HG03460 (cell line): Measurements from ENCODE around the gene WNT3.

Experiments used
- ATAC-seq: cut with Tn5 transposase; IDR thresholded peaks from one replicate; pipeline ENCODE4 v1.9.1; 2021; ENCODE audit not compliant: unreplicated experiment

WNT3 gene

DNA sequence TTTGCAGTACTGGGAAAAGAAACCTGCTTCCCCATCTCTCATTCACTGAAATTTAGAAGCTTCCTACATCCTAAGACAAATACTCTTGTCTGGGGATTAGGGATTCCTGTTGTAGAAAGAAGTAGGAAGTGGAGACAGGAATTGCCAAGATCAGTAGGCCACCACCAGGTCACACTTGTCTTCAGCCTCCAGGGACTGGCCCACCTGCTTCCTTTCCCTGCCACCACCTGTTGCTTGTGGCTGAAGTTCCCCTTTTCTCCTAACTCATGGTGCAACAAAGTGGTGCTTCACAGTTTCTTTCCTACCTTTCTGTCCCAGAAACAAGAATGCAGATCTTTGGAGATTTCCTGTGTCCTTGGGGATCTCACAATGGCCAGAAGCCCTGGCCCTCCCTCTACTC, 82.4 kb downstream of the WNT3 start:
- ATAC-seq: no peak

DNA sequence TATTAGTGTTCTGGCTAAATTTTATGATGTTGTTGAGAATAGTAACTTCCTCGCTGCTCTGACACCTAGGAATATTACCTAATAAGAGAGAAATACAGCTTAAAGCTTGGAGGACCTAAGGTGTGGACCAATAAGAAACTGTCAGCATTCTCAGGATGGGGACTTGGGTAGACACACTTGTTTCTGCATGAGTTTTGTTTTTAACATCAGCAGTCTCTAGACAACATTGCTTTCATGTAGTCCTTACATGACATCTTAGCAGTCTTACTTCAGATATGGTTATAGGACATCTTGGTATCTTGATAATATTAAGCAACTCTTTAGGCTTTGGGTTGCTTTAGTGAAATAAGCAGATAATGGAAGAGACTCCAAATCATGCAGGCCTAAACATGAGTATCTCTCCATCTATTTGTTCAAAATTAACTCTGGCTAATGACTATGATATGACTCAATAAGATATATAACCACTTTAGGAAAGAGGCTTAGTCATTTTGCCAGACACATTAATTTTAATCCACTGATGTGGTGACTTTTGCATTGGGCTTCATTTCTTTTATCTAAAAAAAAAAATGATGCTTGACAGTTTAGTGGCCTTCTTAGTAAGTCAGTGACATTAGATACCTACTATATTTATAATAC, 84.5 kb downstream of the WNT3 start:
- no peak for ATAC-seq

DNA sequence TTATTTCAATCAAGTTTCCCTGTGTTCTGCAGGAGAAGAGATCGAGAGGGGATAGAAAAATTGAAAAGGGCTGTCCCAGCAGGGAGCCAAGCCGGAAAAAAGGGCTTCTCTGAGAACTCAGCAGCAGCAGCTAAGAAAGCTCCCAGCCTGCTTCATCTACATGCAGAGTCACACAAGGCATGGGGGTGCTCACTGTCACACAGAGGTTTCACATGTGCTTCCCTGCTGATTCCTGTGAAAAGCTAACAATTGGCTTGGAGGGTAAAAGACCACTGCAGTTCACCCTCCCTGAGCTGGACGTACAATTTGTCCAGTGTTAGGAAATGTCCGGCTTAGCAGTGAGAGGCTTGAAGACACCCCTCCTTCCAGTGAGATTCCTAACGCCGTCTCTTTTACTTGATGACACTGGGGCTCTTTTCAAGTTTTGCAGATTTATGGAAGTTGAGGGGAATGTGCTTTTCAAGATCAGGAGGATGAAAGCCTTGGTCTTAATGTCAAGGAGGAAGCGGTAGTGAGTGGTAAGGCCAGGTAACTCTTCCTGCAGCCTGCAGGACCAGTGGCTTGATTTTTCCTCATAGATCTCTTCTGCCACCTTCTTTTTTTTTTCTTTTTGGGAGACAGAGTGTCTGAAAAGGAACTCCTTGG, 85.6 kb downstream of the WNT3 start:
- no peak for ATAC-seq

DNA sequence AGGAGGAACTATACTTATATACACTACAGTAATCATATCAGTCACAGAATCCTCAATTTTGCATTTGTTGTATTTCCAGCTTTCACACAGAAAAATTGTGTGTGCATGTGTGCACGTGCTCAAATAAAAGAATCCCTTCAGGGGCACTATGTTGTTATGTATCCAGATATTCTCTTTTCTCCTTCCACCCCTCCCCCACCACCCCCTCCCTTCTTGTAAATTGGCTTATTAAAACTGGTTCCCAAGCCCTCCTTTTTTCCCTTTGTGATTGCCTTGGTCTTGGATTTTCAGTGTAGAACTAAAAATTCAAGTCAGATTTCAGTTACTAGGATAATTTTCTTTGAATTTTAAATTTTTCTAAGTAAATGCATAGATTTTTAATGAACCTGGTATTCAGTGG, 86.3 kb downstream of the WNT3 start:
- ATAC-seq: no peak

DNA sequence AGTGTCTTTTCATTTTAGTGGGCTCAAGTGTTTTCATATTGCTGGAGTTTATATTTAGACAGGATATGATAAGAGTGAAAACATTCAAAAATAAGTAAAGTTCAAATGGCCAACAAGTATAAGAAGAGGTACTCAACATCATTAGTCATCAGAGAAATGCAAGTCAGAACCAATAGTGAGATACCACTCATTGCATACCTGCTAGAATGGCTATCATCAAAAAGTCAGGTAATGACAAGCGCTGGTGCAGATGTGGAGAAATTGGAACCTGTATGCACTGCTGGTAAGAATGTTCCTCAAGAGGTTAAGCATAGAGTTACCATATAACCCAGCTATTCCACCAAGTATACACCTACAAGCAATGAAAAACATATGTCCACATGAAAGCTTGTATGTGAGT, 87.8 kb downstream of the WNT3 start:
- ATAC-seq: no peak

DNA sequence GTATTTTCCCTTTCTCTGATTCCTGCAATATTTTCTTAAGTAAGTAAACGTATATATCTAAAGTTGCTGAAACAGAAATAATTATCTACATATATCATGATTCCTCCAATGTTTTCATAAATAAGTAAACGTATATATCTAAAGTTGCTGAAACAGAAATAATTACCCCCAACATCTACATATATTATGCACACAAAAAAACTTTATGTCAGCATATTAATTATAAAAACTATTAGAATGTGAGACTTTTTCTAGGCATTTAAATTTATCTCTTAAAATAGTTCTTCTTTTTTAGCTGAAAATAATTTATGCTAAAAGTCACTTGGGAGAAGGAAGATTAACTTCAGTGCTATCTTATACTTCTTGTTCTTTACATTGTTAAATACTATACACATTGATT, 88.5 kb downstream of the WNT3 start:
- ATAC-seq: no peak

DNA sequence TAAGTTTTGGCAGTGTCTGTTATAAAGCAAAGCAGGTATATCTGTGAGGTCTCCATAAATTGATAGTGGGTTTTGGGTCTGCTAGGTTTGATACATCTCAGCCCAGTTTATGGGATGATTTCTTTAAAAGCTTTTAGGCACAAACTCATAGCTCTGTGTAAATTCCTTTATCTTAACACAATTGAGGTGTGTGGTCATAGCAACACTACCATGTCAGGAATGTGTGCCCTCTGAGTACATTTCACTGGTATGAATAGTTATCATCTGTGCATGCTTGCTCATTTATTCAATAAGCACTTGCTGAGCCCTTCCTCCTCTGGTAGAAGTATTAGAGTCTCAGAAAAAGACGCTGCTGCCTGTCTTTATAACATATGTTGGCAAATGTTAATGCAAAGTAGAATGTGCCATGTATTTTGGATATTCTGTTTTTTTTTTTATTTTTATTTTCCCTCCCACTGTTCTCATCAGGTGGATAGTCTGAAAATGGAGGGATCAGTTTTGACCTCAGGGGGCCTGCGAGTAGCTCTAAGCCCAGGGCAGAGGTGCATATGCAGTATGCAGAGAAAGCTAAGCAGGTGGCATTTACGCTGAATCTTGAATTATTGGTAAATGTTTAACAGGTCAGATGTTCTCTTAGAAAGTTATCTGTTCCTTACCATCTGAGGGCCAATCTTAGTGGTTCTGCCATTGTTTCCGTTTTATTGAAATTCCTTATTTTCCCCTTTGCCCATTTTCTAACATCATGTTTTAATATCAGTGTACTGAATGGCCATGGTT, 90.7 kb downstream of the WNT3 start:
- no peak for ATAC-seq

DNA sequence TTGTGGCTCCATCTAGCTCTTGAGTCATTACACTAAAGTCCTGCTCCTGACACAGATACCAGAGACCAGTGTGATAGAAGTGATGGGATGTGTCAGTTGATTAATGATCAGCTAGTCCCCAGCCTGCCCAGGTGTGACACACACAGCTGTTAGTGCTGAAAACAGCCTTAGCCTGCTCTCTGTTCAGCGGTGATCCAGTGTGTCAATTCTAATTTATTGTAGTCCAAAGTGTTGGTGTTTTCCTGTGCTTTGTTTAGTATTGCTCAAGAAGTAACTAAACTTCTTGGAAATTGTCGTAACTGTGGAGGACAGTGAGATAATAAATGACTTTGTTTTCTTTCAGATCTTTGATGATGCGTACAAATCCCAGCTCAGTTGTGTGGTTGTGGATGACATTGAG, 92.3 kb downstream of the WNT3 start:
- no peak for ATAC-seq

DNA sequence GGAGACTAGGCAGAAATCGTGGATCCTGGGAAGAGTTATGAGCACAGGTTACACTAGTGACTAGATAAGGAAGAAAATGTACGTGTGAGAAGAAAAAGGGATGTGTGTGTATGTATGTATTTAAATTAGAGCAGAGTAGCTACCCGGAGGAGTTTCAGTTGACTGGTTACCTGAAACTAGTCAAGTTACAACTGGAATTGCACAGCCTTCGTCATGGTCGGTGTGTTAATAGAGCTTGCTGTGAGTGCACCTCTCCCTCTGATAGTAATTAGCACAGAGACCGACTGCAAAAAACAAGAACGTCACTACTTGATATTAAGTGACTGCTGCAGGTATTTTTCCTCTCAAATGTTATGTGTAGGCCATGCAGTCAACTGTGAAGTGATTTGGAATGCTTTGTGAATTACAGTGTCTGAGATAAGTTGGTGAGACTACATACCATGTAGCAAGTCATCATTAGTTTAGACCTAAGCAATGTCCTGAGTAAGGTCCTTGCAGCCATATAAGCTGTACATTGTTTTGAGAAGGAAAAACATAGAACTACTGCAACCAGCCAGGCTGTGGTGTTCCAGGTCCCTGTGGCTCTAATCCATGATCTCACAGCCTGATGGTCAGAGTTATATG, 95.7 kb downstream of the WNT3 start:
- no peak for ATAC-seq

DNA sequence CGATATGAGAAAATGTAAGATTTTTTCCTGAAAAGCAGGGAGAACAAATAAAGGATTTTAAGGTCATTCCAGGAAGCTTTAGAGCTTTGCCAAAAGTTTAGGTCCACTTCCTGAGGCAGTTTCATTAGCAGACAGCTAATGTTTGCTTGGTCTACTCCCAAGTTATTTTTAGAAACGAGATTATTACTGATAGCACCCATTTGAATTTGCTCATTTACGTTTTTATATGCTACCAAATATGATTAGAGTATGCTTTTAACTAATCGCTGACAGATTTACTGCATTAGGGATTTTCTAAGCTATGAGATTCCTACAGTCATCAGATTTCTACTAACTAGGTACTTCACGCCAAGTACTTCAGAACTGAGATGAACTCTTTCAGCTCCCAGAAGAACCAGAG, 98.1 kb downstream of the WNT3 start:
- no peak for ATAC-seq

DNA sequence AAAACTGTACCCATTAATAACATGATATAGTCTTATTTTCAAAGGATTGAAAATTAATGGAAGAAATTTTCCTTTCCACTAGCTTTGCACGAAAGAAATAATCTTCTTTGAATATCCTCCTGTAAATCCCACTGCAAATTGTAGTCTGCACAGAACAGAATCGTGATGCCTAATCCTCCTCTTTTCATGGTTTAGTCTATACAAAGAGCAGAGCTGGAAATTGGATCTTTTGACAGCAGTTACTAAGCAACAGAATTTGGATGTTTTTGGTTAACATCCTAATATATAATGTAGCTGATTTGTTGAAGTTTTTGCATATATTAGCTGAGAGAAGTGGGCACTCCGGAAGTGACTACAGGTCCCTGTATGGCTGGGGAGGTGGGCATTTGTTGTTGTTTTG, 98.6 kb downstream of the WNT3 start:
- no peak for ATAC-seq

DNA sequence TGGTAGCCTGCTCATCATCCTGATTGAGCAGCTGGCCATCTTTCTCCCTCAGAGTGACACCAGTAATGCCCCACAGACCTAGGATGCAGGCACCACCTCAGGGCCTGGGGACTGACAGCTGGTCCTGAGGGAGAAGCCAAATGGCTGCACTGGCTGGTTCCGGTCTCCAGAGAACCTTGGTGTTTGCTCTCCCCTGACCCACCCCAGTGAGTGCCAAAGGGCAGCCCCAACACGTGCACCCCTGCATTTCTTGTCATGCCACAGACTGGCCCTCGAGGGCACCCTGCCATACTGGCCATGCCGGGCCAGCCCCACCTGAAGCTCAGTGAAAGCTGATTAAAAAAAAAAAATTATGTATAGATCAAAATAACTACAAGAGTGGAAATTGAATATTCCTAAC, 100.5 kb downstream of the WNT3 start:
- ATAC-seq: no peak
